Right lobe of liver (tissue), 4 donors: ENCODE results near the gene YAP1.

Experiments used
- CTCF ChIP-seq, 4 donors: fragments of 200-600 bp in 3 of 4; fragments of 450-650 bp in 1 of 4; IDR thresholded peaks; one replicate each; pipeline versions ENCODE4 v1.5.1 to v1.8.0; 2016 to 2022; ENCODE audit warnings: antibody characterized with exemption in 4 of 4, mild to moderate bottlenecking in 2 of 4
- POLR2A ChIP-seq: fragments of 450-650 bp; IDR thresholded peaks from one replicate; pipeline ENCODE4 v1.6.1; 2017; ENCODE audit warnings: antibody characterized with exemption, mild to moderate bottlenecking
- donor health status: DM: no; HTN: no; CAD: no.
- donor health status: DM: no; HTN: no; CAD: no.
- donor health status: DM: no; HTN: yes; CAD: no.

DNA sequence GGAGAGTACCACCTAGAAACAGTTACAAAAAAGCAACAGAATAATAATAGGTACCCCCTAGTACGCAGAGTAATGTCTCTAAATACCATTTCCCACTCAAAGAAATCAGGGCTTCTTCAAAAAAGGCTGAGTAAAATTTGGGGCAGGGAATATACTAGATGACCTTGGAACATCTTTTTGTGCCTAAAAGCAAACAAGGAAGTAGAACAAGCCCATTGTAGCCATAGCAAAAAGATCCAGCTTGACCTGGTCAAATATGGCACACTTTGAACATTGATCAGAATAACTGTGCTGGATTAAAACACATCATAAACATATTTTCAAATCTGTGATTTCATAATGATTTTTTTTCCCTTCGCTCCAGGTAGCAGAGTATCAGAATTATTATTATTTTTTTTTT is 91.5 kb downstream of the YAP1 start:
- TF ChIP-seq CTCF (IDR thresholded peaks at IDR 0.05): no peak
- TF ChIP-seq POLR2A: no peak
